CD8-positive, alpha-beta memory T cell (primary cell): ENCODE measurements around the gene PIP5KL1. TPM values are rescaled to one million over a fixed set of nuclear protein-coding genes. Genes with fewer than 3 reads are reported as not detected.

Experiments
- CTCF ChIA-PET: fragments of 350-600 bp; sonication (Branson Sonifier 250); formaldehyde crosslinking; loops from one replicate; lab custom pipeline; 2021; ENCODE audit warnings: antibody characterized with exemption; lab: Charles Lee
- POLR2A ChIA-PET: fragments of 350-600 bp; sonication (Branson Sonifier 250); formaldehyde crosslinking; loops from one replicate; lab custom pipeline; 2021; ENCODE audit warnings: antibody characterized with exemption; lab: Charles Lee
- DNase-seq, 5 donors: peaks; one replicate each; pipeline versions ENCODE4 v3.0.0 to v3.0.0-alpha.2; 2020 to 2022; ENCODE audit warnings: mixed read lengths in 1 of 5
- H3K27ac ChIP-seq: one replicate; pipeline ENCODE4 v1.7.0; 2013; ENCODE audit warnings: low read depth, mild to moderate bottlenecking, low read length, moderate library complexity
- H3K27me3 ChIP-seq: 2 replicates; pipeline ENCODE4 v1.7.0; 2013; ENCODE audit warnings: low read length, mild to moderate bottlenecking; ENCODE audit not compliant: insufficient read depth, poor library complexity, severe bottlenecking
- H3K36me3 ChIP-seq: 2 replicates; pipeline ENCODE4 v1.7.0; 2013; ENCODE audit warnings: mild to moderate bottlenecking, low read length, moderate library complexity; ENCODE audit not compliant: insufficient read depth
- H3K4me1 ChIP-seq: 2 replicates; pipeline ENCODE4 v1.7.0; 2013; ENCODE audit warnings: mild to moderate bottlenecking, low read length, moderate library complexity; ENCODE audit not compliant: insufficient read depth
- H3K4me3 ChIP-seq: 2 replicates; pipeline ENCODE4 v1.7.0; 2013; ENCODE audit warnings: mild to moderate bottlenecking, low read length
- H3K9me3 ChIP-seq: 2 replicates; pipeline ENCODE4 v1.7.0; 2013; ENCODE audit warnings: mild to moderate bottlenecking, low read length
- H3K27ac Mint-ChIP-seq, 8 donors: one replicate each; pipeline ENCODE4 v1.8.0; 2020 to 2021; ENCODE audit warnings: mixed read lengths in 8 of 8, mild to moderate bottlenecking in 6 of 8, inconsistent platforms in 3 of 8, moderate library complexity in 3 of 8
- H3K27me3 Mint-ChIP-seq, 2 donors: one replicate each; pipeline ENCODE4 v1.8.0; 2020 to 2021; ENCODE audit warnings: mixed read lengths in 2 of 2, mild to moderate bottlenecking in 1 of 2, moderate library complexity in 1 of 2
- H3K36me3 Mint-ChIP-seq, 3 donors: one replicate each; pipeline ENCODE4 v1.8.0; 2020 to 2021; ENCODE audit warnings: mixed read lengths in 3 of 3, inconsistent platforms in 1 of 3, mild to moderate bottlenecking in 1 of 3
- H3K4me1 Mint-ChIP-seq, 3 donors: one replicate each; pipeline ENCODE4 v1.8.0; 2020 to 2021; ENCODE audit warnings: mixed read lengths in 3 of 3, inconsistent platforms in 1 of 3, mild to moderate bottlenecking in 1 of 3
- H3K4me3 Mint-ChIP-seq, 7 donors: one replicate each; pipeline ENCODE4 v1.8.0; 2020 to 2021; ENCODE audit warnings: mixed read lengths in 7 of 7, mild to moderate bottlenecking in 6 of 7, moderate library complexity in 4 of 7, inconsistent platforms in 2 of 7
- H3K9me3 Mint-ChIP-seq, 5 donors: one replicate each; pipeline ENCODE4 v1.8.0; 2020 to 2022; ENCODE audit warnings: mixed read lengths in 5 of 5, mild to moderate bottlenecking in 3 of 5, moderate library complexity in 2 of 5, inconsistent platforms in 1 of 5
- polyA plus RNA-seq: library from polyadenylated mRNA; unstranded; fragments of 300-500 nt; fragmentation: Illumina TruSeq; gene quantifications from one replicate; pipeline ENCODE4 v1.2.3, GENCODE V29; 2021
- total RNA-seq, 2 experiments: library from RNA; stranded (reverse); gene quantifications; one replicate each; pipeline ENCODE4 v1.2.3, GENCODE V29; 2021

Gene PIP5KL1
- total and polyA plus RNA-seq, 3 experiments from 2014 or later: 0.89 to 2.5 (median 1.4) TPM

GRCh38 chr9:127941062-127941960 is 10.7 kb upstream of the PIP5KL1 start:
- peak overlapping the region in 5 of 8 donors; percentile 29 to 79 (median 43) for H3K27ac Mint-ChIP-seq
- H3K4me1 ChIP-seq: peaks cover 37% of the 10 kb centered on the region
- H3K4me3 Mint-ChIP-seq: no peak overlapping the region
- peaks cover 8 to 77% (median 17%) of the 10 kb centered on the region in 3 donors for H3K36me3 Mint-ChIP-seq
- no peaks in the 10 kb centered on the region for H3K27me3 ChIP-seq
- ChIA-PET CTCF (interaction anchor here (0.6 to 27.7 kb wide), 15 partner anchors 8 to 156 kb away, joined by 3 to 485 read pairs (median 4); no protein-coding TSS in a partner anchor), POLR2A (interaction anchor here (0.6 to 1.7 kb wide), 4 partner anchors 11 to 144 kb away, joined by 3 to 5 read pairs (median 3); partner anchors contain the start of gene PIP5KL1)
- no peak overlapping the region for H3K4me3 ChIP-seq
- peaks cover 53% of the 10 kb centered on the region for H3K36me3 ChIP-seq
- no peaks in the 10 kb centered on the region for H3K9me3 Mint-ChIP-seq
- H3K27me3 Mint-ChIP-seq: peaks cover 0 to 6% of the 10 kb centered on the region in 2 donors
- H3K27ac ChIP-seq: peak overlapping the region; percentile 29
- no peaks in the 10 kb centered on the region for H3K9me3 ChIP-seq
- H3K4me1 Mint-ChIP-seq: peaks cover 28 to 45% (median 40%) of the 10 kb centered on the region in 3 donors
- DNase-seq: no peak

GRCh38 chr9:127940593-127940992 is 10.0 kb upstream of the PIP5KL1 start:
- Mint-ChIP-seq H3K27me3 (peaks cover 0 to 7% of the 10 kb centered on the region in 2 donors), H3K36me3 (peaks cover 8 to 74% (median 17%) of the 10 kb centered on the region in 3 donors), H3K4me1 (peaks cover 35 to 52% (median 47%) of the 10 kb centered on the region in 3 donors), H3K27ac (peak overlapping the region in 7 of 8 donors; percentile 28 to 79 (median 36)), H3K4me3 (peak overlapping the region in 1 of 7 donors; percentile 29), H3K9me3 (no peaks in the 10 kb centered on the region)
- H3K27me3 ChIP-seq: no peaks in the 10 kb centered on the region
- POLR2A ChIA-PET: interaction anchor here (0.6 kb wide), 2 partner anchors 10 to 94 kb away, joined by 3 read pairs; partner anchors contain the start of gene PIP5KL1
- no peak for DNase-seq
- peaks cover 44% of the 10 kb centered on the region for H3K4me1 ChIP-seq
- H3K27ac ChIP-seq: peak overlapping the region; percentile 29
- peaks cover 47% of the 10 kb centered on the region for H3K36me3 ChIP-seq
- no peaks in the 10 kb centered on the region for H3K9me3 ChIP-seq
- H3K4me3 ChIP-seq: no peak overlapping the region
- CTCF ChIA-PET: interaction anchor here (0.6 to 27.7 kb wide), 4 partner anchors 9 to 134 kb away, joined by 3 to 485 read pairs (median 33); no protein-coding TSS in a partner anchor

- Mint-ChIP-seq H3K36me3 (peaks cover 3 to 58% (median 9%) of the 10 kb centered on the region in 3 donors), H3K4me3 (peak overlapping the region in 6 of 7 donors; percentile 48 to 96 (median 61)), H3K27me3 (peaks cover 0 to 7% of the 10 kb centered on the region in 2 donors), H3K9me3 (no peaks in the 10 kb centered on the region), H3K4me1 (peaks cover 36 to 54% (median 41%) of the 10 kb centered on the region in 3 donors), H3K27ac (peak overlapping the region in 5 of 8 donors; percentile 36 to 95 (median 75))
- H3K4me1 ChIP-seq: peaks cover 37% of the 10 kb centered on the region
- H3K27ac ChIP-seq: no peak overlapping the region
- CTCF ChIA-PET: interaction anchor here (1.3 to 1.8 kb wide), 2 partner anchors 96 to 146 kb away, joined by 3 to 5 read pairs; no protein-coding TSS in a partner anchor
- peaks cover 26% of the 10 kb centered on the region for H3K36me3 ChIP-seq
- H3K27me3 ChIP-seq: no peaks in the 10 kb centered on the region
- peak overlapping the region; percentile 86 for H3K4me3 ChIP-seq
- no peaks in the 10 kb centered on the region for H3K9me3 ChIP-seq
- no peak for DNase-seq
- POLR2A ChIA-PET: no interaction called here
These were observed 7.7 kb upstream of the PIP5KL1 start for GRCh38 chr9:127938298-127938690.

- Mint-ChIP-seq H3K27me3 (peaks cover 0 to 7% of the 10 kb centered on the region in 2 donors), H3K4me1 (peaks cover 32 to 52% (median 36%) of the 10 kb centered on the region in 3 donors), H3K36me3 (peaks cover 0 to 54% (median 7%) of the 10 kb centered on the region in 3 donors), H3K9me3 (no peaks in the 10 kb centered on the region), H3K4me3 (peak within 1 kb of the TSS; percentile 90 to 99 (median 92)), H3K27ac (peak within 1 kb of the TSS; percentile 91 to 98 (median 97))
- H3K9me3 ChIP-seq: no peaks in the 10 kb centered on the region
- H3K4me1 ChIP-seq: peaks cover 33% of the 10 kb centered on the region
- ChIA-PET POLR2A (interaction anchor here (1.0 to 1.1 kb wide), 3 partner anchors 20 to 130 kb away, joined by 3 to 5 read pairs (median 3); partner anchors contain the start of genes NAIF1 and SLC25A25), CTCF (interaction anchor here (1.2 to 1.8 kb wide), 4 partner anchors 14 to 123 kb away, joined by 3 to 5 read pairs (median 4); no protein-coding TSS in a partner anchor)
- no peaks in the 10 kb centered on the region for H3K27me3 ChIP-seq
- peaks cover 19% of the 10 kb centered on the region for H3K36me3 ChIP-seq
- peak within 1 kb of the TSS; percentile 86 for H3K4me3 ChIP-seq
- peak; percentile 79 to 92 (median 84) for DNase-seq
- H3K27ac ChIP-seq: peak within 1 kb of the TSS; percentile 87
These were observed 7.1 kb upstream of the PIP5KL1 start, which contains the start of gene DPM2 for GRCh38 chr9:127937388-127938297. Gene DPM2, minus strand, starts transcription at chr9:127937854. Its CDS starts 34 bp downstream, at chr9:127937820.

GRCh38 chr9:127937056-127937387 is 6.4 kb upstream of the PIP5KL1 start:
- Histone ChIP-seq H3K27ac (peak overlapping the region; percentile 87), H3K4me1 (peaks cover 28% of the 10 kb centered on the region), H3K4me3 (peak overlapping the region; percentile 86), H3K36me3 (peaks cover 13% of the 10 kb centered on the region), H3K27me3 (no peaks in the 10 kb centered on the region), H3K9me3 (no peaks in the 10 kb centered on the region)
- Mint-ChIP-seq H3K27ac (peak overlapping the region; percentile 90 to 98 (median 96)), H3K4me3 (peak overlapping the region; percentile 90 to 99 (median 92)), H3K27me3 (peaks cover 0 to 7% of the 10 kb centered on the region in 2 donors), H3K9me3 (no peaks in the 10 kb centered on the region), H3K36me3 (peaks cover 0 to 48% (median 7%) of the 10 kb centered on the region in 3 donors), H3K4me1 (peaks cover 32 to 49% (median 36%) of the 10 kb centered on the region in 3 donors)
- CTCF ChIA-PET: interaction anchor here (1.2 to 1.8 kb wide), 4 partner anchors 14 to 123 kb away, joined by 3 to 5 read pairs (median 4); no protein-coding TSS in a partner anchor
- POLR2A ChIA-PET: interaction anchor here (0.8 to 1.1 kb wide), 4 partner anchors 19 to 131 kb away, joined by 3 to 5 read pairs (median 3); partner anchors contain the start of genes NAIF1 and SLC25A25
- no peak for DNase-seq

- Histone ChIP-seq H3K27me3 (no peaks in the 10 kb centered on the region), H3K4me3 (peak overlapping the region; percentile 86), H3K4me1 (peaks cover 31% of the 10 kb centered on the region), H3K9me3 (no peaks in the 10 kb centered on the region), H3K36me3 (peaks cover 8% of the 10 kb centered on the region), H3K27ac (peak overlapping the region; percentile 87)
- peak overlapping the region; percentile 90 to 99 (median 92) for H3K4me3 Mint-ChIP-seq
- peak overlapping the region; percentile 90 to 98 (median 96) for H3K27ac Mint-ChIP-seq
- H3K9me3 Mint-ChIP-seq: no peaks in the 10 kb centered on the region
- H3K27me3 Mint-ChIP-seq: peaks cover 0 to 7% of the 10 kb centered on the region in 2 donors
- DNase-seq: no peak
- peaks cover 34 to 53% (median 38%) of the 10 kb centered on the region in 3 donors for H3K4me1 Mint-ChIP-seq
- ChIA-PET CTCF (interaction anchor here (1.4 to 1.6 kb wide), 2 partner anchors 13 to 15 kb away, joined by 4 to 5 read pairs; no protein-coding TSS in a partner anchor), POLR2A (interaction anchor here (0.6 to 1.0 kb wide), 3 partner anchors 38 to 165 kb away, joined by 3 to 5 read pairs (median 3); partner anchors contain the start of gene SLC25A25)
- H3K36me3 Mint-ChIP-seq: peaks cover 0 to 42% (median 7%) of the 10 kb centered on the region in 3 donors
These were observed 5.8 kb upstream of the PIP5KL1 start for GRCh38 chr9:127936347-127936852.
